H1 (cell line): Measurements from ENCODE around the gene SORBS1. TPM values are rescaled to one million over a fixed set of nuclear protein-coding genes. Genes with fewer than 3 reads are reported as not detected.

Source experiments
- CTCF ChIA-PET: fragments of 300-600 bp; sonication (Branson Sonifier 250); formaldehyde crosslinking; loops from one replicate; lab custom pipeline; 2021; ENCODE audit not compliant: partially characterized antibody; lab: Charles Lee
- POLR2A ChIA-PET: fragments of 300-600 bp; sonication (Branson Sonifier 250); formaldehyde crosslinking; loops from one replicate; lab custom pipeline; 2021; ENCODE audit warnings: inconsistent platforms; ENCODE audit not compliant: partially characterized antibody; lab: Charles Lee
- DNase-seq, 2 experiments: peaks; one replicate each; pipeline versions ENCODE4 v3.0.0 to v3.0.0-alpha.2; 2010 to 2022; ENCODE audit warnings: low spot score in 2 of 2, low read depth in 1 of 2, mixed read lengths in 1 of 2
- FAIRE-seq: peaks from 2 replicates; lab custom pipeline; 2011; peaks lifted over from hg19 to GRCh38; lab: Jason Lieb, UNC
- H2AFZ ChIP-seq: 2 replicates; pipeline ENCODE4 v1.8.1; 2012; ENCODE audit warnings: low read length, inconsistent platforms
- H2AK5ac ChIP-seq: 2 replicates; pipeline ENCODE4 v1.6.1; 2013; ENCODE audit warnings: low read depth, low read length
- H2BK120ac ChIP-seq: replicated peaks from 2 replicates; pipeline ENCODE3; 2013; ENCODE audit warnings: low read depth, low read length, inconsistent platforms
- H2BK12ac ChIP-seq: 2 replicates; pipeline ENCODE4 v1.6.1; 2013; ENCODE audit warnings: low read depth, low read length
- H2BK15ac ChIP-seq: 2 replicates; pipeline ENCODE4 v1.6.1; 2013; ENCODE audit warnings: low read length
- H2BK20ac ChIP-seq: 2 replicates; pipeline ENCODE4 v1.6.1; 2013; ENCODE audit warnings: low read length
- H2BK5ac ChIP-seq: 2 replicates; pipeline ENCODE4 v1.6.1; 2013; ENCODE audit warnings: low read depth, low read length
- H3K14ac ChIP-seq: 2 replicates; pipeline ENCODE4 v1.6.1; 2013; ENCODE audit warnings: inconsistent platforms; ENCODE audit not compliant: insufficient read length
- H3K18ac ChIP-seq: 2 replicates; pipeline ENCODE4 v1.6.1; 2013; ENCODE audit warnings: low read length; ENCODE audit errors: extremely low read depth
- H3K23ac ChIP-seq: 2 replicates; pipeline ENCODE4 v1.6.1; 2013; ENCODE audit warnings: inconsistent platforms; ENCODE audit not compliant: insufficient read length
- H3K23me2 ChIP-seq: 2 replicates; pipeline ENCODE4 v1.6.1; 2013; ENCODE audit warnings: low read depth, low read length
- H3K27ac ChIP-seq: 2 replicates; pipeline ENCODE4 v1.6.1; 2011; ENCODE audit warnings: low read depth, low read length, inconsistent platforms
- H3K27me3 ChIP-seq, 4 experiments: replicated peaks in 1 of 4; 1 replicate in 1 of 4; 2 replicates in 3 of 4; pipeline versions ENCODE4 v1.6.1 to v1.8.1; 2011 to 2013; ENCODE audit warnings: low read length in 3 of 4, mild to moderate bottlenecking in 3 of 4, inconsistent platforms in 2 of 4, mixed read lengths in 2 of 4, moderate library complexity in 1 of 4; ENCODE audit not compliant: control insufficient read depth in 3 of 4, insufficient read depth in 3 of 4; ENCODE audit errors: extremely low read depth in 1 of 4
- H3K36me3 ChIP-seq, 4 experiments: 2 replicates each; pipeline versions ENCODE4 v1.6.1 to v1.8.1; 2011 to 2013; ENCODE audit warnings: mild to moderate bottlenecking in 4 of 4, low read length in 3 of 4, moderate library complexity in 2 of 4, control low read depth in 1 of 4, inconsistent platforms in 1 of 4; ENCODE audit not compliant: insufficient read depth in 4 of 4, control insufficient read depth in 2 of 4
- H3K4ac ChIP-seq: replicated peaks from 2 replicates; pipeline ENCODE3; 2013; ENCODE audit warnings: low read length, low read depth, mixed read lengths, inconsistent platforms; ENCODE audit not compliant: insufficient read length
- H3K4me1 ChIP-seq, 4 experiments: replicated peaks in 1 of 4; 1 replicate in 1 of 4; 2 replicates in 3 of 4; pipeline versions ENCODE4 v1.6.1 to v1.8.1; 2011 to 2013; ENCODE audit warnings: low read length in 3 of 4, inconsistent platforms in 2 of 4, mixed read lengths in 1 of 4; ENCODE audit not compliant: insufficient read depth in 4 of 4, control insufficient read depth in 3 of 4
- H3K4me2 ChIP-seq, 2 experiments: 2 replicates each; pipeline versions ENCODE4 v1.6.1 to v1.8.1; 2011 to 2013; ENCODE audit warnings: low read depth in 2 of 2, low read length in 2 of 2, control low read depth in 1 of 2, inconsistent platforms in 1 of 2, mild to moderate bottlenecking in 1 of 2; ENCODE audit not compliant: insufficient read depth in 1 of 2
- H3K4me3 ChIP-seq, 4 experiments: fragments of 200-600, 300-600 bp in 1 of 4; sonication (generic), shearing (Covaris generic), sonication (Bioruptor Twin) in 1 of 4; 2 replicates each; pipeline versions ENCODE4 v1.5.1 to v1.8.1; 2011 to 2016; ENCODE audit warnings: low read length in 4 of 4, low read depth in 3 of 4, control low read depth in 2 of 4, inconsistent platforms in 2 of 4, mild to moderate bottlenecking in 2 of 4, mixed read lengths in 1 of 4, moderate library complexity in 1 of 4; ENCODE audit not compliant: insufficient read depth in 2 of 4; ENCODE audit errors: extremely low read depth in 1 of 4
- H3K56ac ChIP-seq: replicated peaks from 2 replicates; pipeline ENCODE3; 2013; ENCODE audit warnings: low read depth, mild to moderate bottlenecking, mixed read lengths, low read length, inconsistent platforms; ENCODE audit not compliant: insufficient read length
- H3K79me1 ChIP-seq: 2 replicates; pipeline ENCODE4 v1.6.1; 2013; ENCODE audit warnings: low read depth, low read length, control low read depth
- H3K79me2 ChIP-seq, 2 experiments: 2 replicates each; pipeline versions ENCODE4 v1.6.1 to v1.8.1; 2012 to 2013; ENCODE audit warnings: low read length in 2 of 2, mild to moderate bottlenecking in 2 of 2, inconsistent platforms in 1 of 2; ENCODE audit not compliant: insufficient read depth in 2 of 2, control insufficient read depth in 1 of 2
- H3K9ac ChIP-seq, 4 experiments: replicated peaks in 1 of 4; 1 replicate in 1 of 4; 2 replicates in 3 of 4; pipeline versions ENCODE4 v1.6.1 to v1.8.1; 2011 to 2013; ENCODE audit warnings: low read depth in 3 of 4, low read length in 3 of 4, control low read depth in 2 of 4, mild to moderate bottlenecking in 2 of 4, moderate library complexity in 2 of 4, inconsistent platforms in 1 of 4; ENCODE audit errors: extremely low read depth in 1 of 4
- H3K9me3 ChIP-seq, 2 experiments: 2 replicates each; pipeline versions ENCODE4 v1.6.1 to v1.8.1; 2012 to 2013; ENCODE audit warnings: mild to moderate bottlenecking in 2 of 2, moderate library complexity in 2 of 2, control low read depth in 1 of 2, inconsistent platforms in 1 of 2, low read depth in 1 of 2, low read length in 1 of 2, mixed read lengths in 1 of 2; ENCODE audit not compliant: insufficient read depth in 2 of 2
- H4K20me1 ChIP-seq, 2 experiments: replicated peaks in 1 of 2; 2 replicates each; pipeline versions ENCODE3 to v1.8.1; 2011 to 2013; ENCODE audit warnings: inconsistent platforms in 2 of 2, low read length in 2 of 2, mild to moderate bottlenecking in 1 of 2; ENCODE audit not compliant: insufficient read depth in 2 of 2, control insufficient read depth in 1 of 2
- H4K5ac ChIP-seq: 2 replicates; pipeline ENCODE4 v1.6.1; 2013; ENCODE audit warnings: low read length, low read depth, mixed read lengths, inconsistent platforms; ENCODE audit not compliant: insufficient read length
- H4K8ac ChIP-seq: 2 replicates; pipeline ENCODE4 v1.8.0; 2013; ENCODE audit warnings: mild to moderate bottlenecking, moderate library complexity, low read length, inconsistent platforms; ENCODE audit not compliant: insufficient read depth; ENCODE audit errors: extremely low read depth
- H4K91ac ChIP-seq: replicated peaks from 2 replicates; pipeline ENCODE3; 2013; ENCODE audit warnings: low read length, mixed read lengths, inconsistent platforms; ENCODE audit not compliant: insufficient read length
- EGR1 ChIP-seq: IDR thresholded peaks from 2 replicates; pipeline ENCODE4 v1.6.1; 2011; ENCODE audit warnings: low read depth, low read length, borderline replicate concordance
- POLR2A ChIP-seq, 2 experiments: IDR thresholded peaks; 1 replicate in 1 of 2; 2 replicates in 1 of 2; pipeline ENCODE4 v1.6.1; 2011; ENCODE audit warnings: low read depth in 2 of 2, low read length in 2 of 2, mild to moderate bottlenecking in 2 of 2; ENCODE audit errors: control extremely low read depth in 1 of 2
- RAD21 ChIP-seq, 2 experiments: IDR thresholded peaks in 1 of 2; conservative IDR thresholded peaks in 1 of 2; 2 replicates each; pipeline ENCODE4 v1.6.1; 2011; ENCODE audit warnings: low read depth in 2 of 2, low read length in 2 of 2, improper control_type of control experiment in 1 of 2, inconsistent platforms in 1 of 2, mild to moderate bottlenecking in 1 of 2, moderate library complexity in 1 of 2
- SIN3A ChIP-seq, 2 experiments: IDR thresholded peaks in 1 of 2; conservative IDR thresholded peaks in 1 of 2; 2 replicates each; pipeline ENCODE4 v1.6.1; 2011 to 2012; ENCODE audit warnings: low read length in 2 of 2, improper control_type of control experiment in 1 of 2, low read depth in 1 of 2, mild to moderate bottlenecking in 1 of 2
- SP1 ChIP-seq: IDR thresholded peaks from 2 replicates; pipeline ENCODE4 v1.6.1; 2011; ENCODE audit warnings: low read depth, low read length
- SP4 ChIP-seq: IDR thresholded peaks from 2 replicates; pipeline ENCODE4 v1.6.1; 2012; ENCODE audit warnings: low read length, inconsistent platforms
- TCF12 ChIP-seq: IDR thresholded peaks from 2 replicates; pipeline ENCODE4 v1.6.1; 2011; ENCODE audit warnings: low read depth, mild to moderate bottlenecking, low read length
- TEAD4 ChIP-seq: IDR thresholded peaks from 2 replicates; pipeline ENCODE4 v1.6.1; 2012; ENCODE audit warnings: low read depth, low read length, inconsistent platforms, mixed read lengths
- ZNF274 ChIP-seq: IDR thresholded peaks from 2 replicates; pipeline ENCODE4 v1.7.0; 2012; ENCODE audit warnings: low read length, borderline replicate concordance; ENCODE audit errors: extremely low read depth
- WGBS, 2 experiments: shearing (Covaris generic) in 1 of 2; methylation state at CpG; one replicate each; pipeline versions ENCODE4 v1.1.6 to v1.1.7; 2013 to 2015; ENCODE audit warnings: low lambda C conversion rate in 2 of 2, mixed read lengths in 2 of 2, inconsistent platforms in 1 of 2, low coverage in 1 of 2, missing lambda C conversion rate in 1 of 2; ENCODE audit not compliant: insufficient replicate concordance in 2 of 2, insufficient coverage in 1 of 2, insufficient read length in 1 of 2; ENCODE audit errors: extremely low coverage in 1 of 2, missing lambda C conversion rate in 1 of 2; 5-methylcytosine and 5-hydroxymethylcytosine counted together
- polyA plus RNA-seq, 7 experiments: library from polyadenylated mRNA; depleted of rRNA in 3 of 7; stranded (reverse) in 5 of 7; unstranded in 2 of 7; fragments of >200 nt in 5 of 7; fragments of 200-250 nt in 2 of 7; gene quantifications; 1 replicate in 5 of 7; 2 replicates in 1 of 7; 4 replicates in 1 of 7; pipeline versions ENCODE4 v1.2.1 to v1.2.3, GENCODE V29; 2011 to 2013; ENCODE audit warnings: missing spikeins in 2 of 7, mixed read lengths in 2 of 7
- total RNA-seq: library from RNA; stranded (reverse); fragmentation: NEBNext Ultra II Directional; extraction: Animal tissue kit (Norgen Biotek cat#: 25700); gene quantifications from 2 replicates; pipeline ENCODE4 v1.2.1, GENCODE V29; 2021

Gene SORBS1
- total and polyA plus RNA-seq, 2 of the 8 experiments (the other 6 are each of a cell fraction or from before 2014, with no cell fraction given) = 16.0 to 35.0 TPM

DNA sequence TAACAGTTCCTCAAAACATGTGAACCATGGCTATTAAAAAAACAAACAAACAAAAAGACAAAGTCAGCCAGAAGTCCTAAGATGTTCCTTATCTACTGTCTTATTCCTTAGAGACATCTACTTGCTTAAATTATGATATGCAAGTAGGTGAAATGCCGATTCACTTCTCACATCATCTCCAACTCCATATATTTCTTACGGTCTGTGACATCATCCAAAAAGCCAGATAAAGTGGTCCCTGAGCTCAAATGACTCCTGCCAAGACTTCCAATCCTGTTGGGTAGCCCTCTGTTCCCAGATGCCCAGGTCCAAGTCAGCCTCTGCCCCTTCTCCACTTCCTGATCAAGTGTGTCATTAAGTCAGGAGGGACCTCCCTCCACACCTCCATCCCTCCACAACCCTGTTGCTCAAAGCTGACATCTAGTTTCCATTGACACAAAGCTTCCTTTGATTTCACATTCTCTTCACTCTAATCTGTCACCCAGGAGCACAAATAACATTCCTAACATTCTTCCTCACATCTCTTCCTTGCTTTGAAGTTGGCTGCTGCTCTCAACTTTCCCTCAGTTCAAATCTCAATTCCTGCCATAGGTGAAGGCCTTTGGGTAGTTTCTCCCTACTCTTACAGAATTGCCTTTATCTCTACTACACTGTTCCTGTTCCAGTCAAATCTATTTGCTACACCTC lies 214.3 kb downstream of the SORBS1 start:
- H3K9me3 ChIP-seq = no peaks in the 10 kb centered on the region
- FAIRE-seq = peak; percentile 66
- H2BK5ac ChIP-seq = no peak overlapping the region
- H3K4me3 ChIP-seq = no peak overlapping the region
- no peaks in the 10 kb centered on the region for H3K27me3 ChIP-seq
- CTCF ChIA-PET = interaction anchor here (0.6 to 3.9 kb wide), 9 partner anchors 16 to 254 kb away, joined by 3 to 26 read pairs (median 3); no protein-coding TSS in a partner anchor
- no peaks in the 10 kb centered on the region for H4K20me1 ChIP-seq
- no peak overlapping the region for H3K9ac ChIP-seq
- no peak overlapping the region for H2AK5ac ChIP-seq
- H3K4me1 ChIP-seq = peaks cover 0 to 7% (median 0%) of the 10 kb centered on the region in 4 experiments; a peak in 1 of 7 replicates
- no peak overlapping the region for H3K4ac ChIP-seq
- H3K14ac ChIP-seq = no peak overlapping the region
- DNase-seq = no peak
- no peaks in the 10 kb centered on the region for H3K79me2 ChIP-seq
- TF ChIP-seq SIN3A (conservative IDR thresholded peaks at IDR 0.05 in 1 of 2, IDR thresholded peaks at IDR 0.05 in 1 of 2; ENCODE audit: low read depth in 1 of 2, low read length in 2 of 2) = peak; percentile 88 to 96; a peak in 3 of 4 replicates
- TF ChIP-seq POLR2A (IDR thresholded peaks at IDR 0.05; ENCODE audit: control extremely low read depth in 1 of 2, low read depth in 2 of 2, low read length in 2 of 2) = no peak
- TF ChIP-seq SP4 = no peak
- 0 out of 4 replicates have a peak, but pooled peaks of 1 of the 2 experiments have one; percentile 3 for TF ChIP-seq RAD21 (IDR thresholded peaks at IDR 0.05 in 1 of 2, conservative IDR thresholded peaks at IDR 0.05 in 1 of 2; ENCODE audit: low read depth in 2 of 2, low read length in 2 of 2)
- TF ChIP-seq EGR1 = no peak
- no peak for TF ChIP-seq TCF12
- no peak for TF ChIP-seq ZNF274
- TF ChIP-seq SP1 = 0 out of 2 replicates have a peak, but pooled peaks have one; percentile 30
- peak; percentile 98 for TF ChIP-seq TEAD4
- H3K23me2 ChIP-seq = no peaks in the 10 kb centered on the region; the same call in 1 of the 2 replicates
- no peak overlapping the region for H2BK120ac ChIP-seq
- no peak overlapping the region for H4K5ac ChIP-seq
- no peak overlapping the region for H2BK12ac ChIP-seq
- no peak overlapping the region for H3K23ac ChIP-seq
- no peak overlapping the region for H3K56ac ChIP-seq
- no peak overlapping the region for H3K27ac ChIP-seq
- POLR2A ChIA-PET = interaction anchor here (1.1 kb wide), 1 partner anchor 39 kb away, joined by 3 read pairs; no protein-coding TSS in a partner anchor
- no peak overlapping the region for H2AFZ ChIP-seq
- H4K8ac ChIP-seq = no peak overlapping the region
- no peak overlapping the region; a peak in 1 of 4 replicates for H3K4me2 ChIP-seq
- no peaks in the 10 kb centered on the region for H3K79me1 ChIP-seq
- 85% methylated on average over 2 of the region's 2 CpGs; no CpG with 5 or more reads in 1 of the 2 experiments for WGBS, 2 experiments
- H3K36me3 ChIP-seq = no peaks in the 10 kb centered on the region; a peak in 1 of 8 replicates
- H2BK15ac ChIP-seq = no peak overlapping the region
- no peak overlapping the region for H4K91ac ChIP-seq
- H2BK20ac ChIP-seq = no peak overlapping the region
- no peak overlapping the region for H3K18ac ChIP-seq
